HuH-7 (cell line): Measurements from ENCODE around the gene MGMT.
A peak's percentile ranks its signal among the peaks of the same experiment; 100 is the strongest.

ENCODE experiments used
- DNase-seq: peaks from one replicate; pipeline ENCODE4 v3.0.0; 2011; ENCODE audit warnings: low spot score

MGMT gene

GRCh38 chr10:129710510-129710847, 243.4 kb downstream of the MGMT start:
- peak; percentile 36 for DNase-seq

GRCh38 chr10:129711291-129711690, 244.2 kb downstream of the MGMT start:
- DNase-seq = no peak

- no peak for DNase-seq
These were observed 245.0 kb downstream of the MGMT start for GRCh38 chr10:129712000-129712399.

GRCh38 chr10:129713659-129714265, 246.7 kb downstream of the MGMT start:
- DNase-seq = no peak

- no peak for DNase-seq
These were observed 248.8 kb downstream of the MGMT start for GRCh38 chr10:129715805-129716204.

- DNase-seq = no peak
These were observed 249.2 kb downstream of the MGMT start for GRCh38 chr10:129716211-129716681.

GRCh38 chr10:129716881-129717280, 249.8 kb downstream of the MGMT start:
- DNase-seq = no peak

- DNase-seq = no peak
These were observed 250.9 kb downstream of the MGMT start for GRCh38 chr10:129717816-129718547.

GRCh38 chr10:129718548-129719414, 251.7 kb downstream of the MGMT start:
- DNase-seq = no peak

GRCh38 chr10:129719415-129719739, 252.3 kb downstream of the MGMT start:
- no peak for DNase-seq

GRCh38 chr10:129719889-129720590, 253.0 kb downstream of the MGMT start:
- DNase-seq = no peak

- DNase-seq = no peak
These were observed 258.0 kb downstream of the MGMT start for GRCh38 chr10:129725011-129725410.

- DNase-seq = no peak
These were observed 258.4 kb downstream of the MGMT start for GRCh38 chr10:129725482-129725881.

- DNase-seq = no peak
These were observed 259.0 kb downstream of the MGMT start for GRCh38 chr10:129725890-129726631.

GRCh38 chr10:129727071-129727470, 260.0 kb downstream of the MGMT start:
- DNase-seq = no peak

- DNase-seq = no peak
These were observed 260.5 kb downstream of the MGMT start for GRCh38 chr10:129727495-129727894.

- no peak for DNase-seq
These were observed 261.3 kb downstream of the MGMT start for GRCh38 chr10:129728246-129728820.

GRCh38 chr10:129728905-129729795, 262.1 kb downstream of the MGMT start:
- no peak for DNase-seq

GRCh38 chr10:129730272-129730992, 263.4 kb downstream of the MGMT start:
- DNase-seq = no peak

- DNase-seq = no peak
These were observed 263.9 kb downstream of the MGMT start for GRCh38 chr10:129730993-129731325.
